GM12864 (cell line): Measurements from ENCODE around the gene FAM181B.

Source experiments
- DNase-seq: peaks from one replicate; pipeline ENCODE4 v3.0.0-alpha.2; 2011; ENCODE audit warnings: low read depth
- H3K4me3 ChIP-seq: 2 replicates; pipeline ENCODE4 v1.5.1; 2011; ENCODE audit warnings: mild to moderate bottlenecking, low read depth, low read length, control low read depth
- TF ChIP-seq, protein P1 (sequence below): IDR thresholded peaks from 2 replicates; pipeline ENCODE4 v1.5.1; 2011; ENCODE audit warnings: low read depth, mild to moderate bottlenecking, moderate library complexity, low read length, control low read depth, inconsistent platforms; ENCODE audit errors: missing control alignments

FAM181B gene

DNA sequence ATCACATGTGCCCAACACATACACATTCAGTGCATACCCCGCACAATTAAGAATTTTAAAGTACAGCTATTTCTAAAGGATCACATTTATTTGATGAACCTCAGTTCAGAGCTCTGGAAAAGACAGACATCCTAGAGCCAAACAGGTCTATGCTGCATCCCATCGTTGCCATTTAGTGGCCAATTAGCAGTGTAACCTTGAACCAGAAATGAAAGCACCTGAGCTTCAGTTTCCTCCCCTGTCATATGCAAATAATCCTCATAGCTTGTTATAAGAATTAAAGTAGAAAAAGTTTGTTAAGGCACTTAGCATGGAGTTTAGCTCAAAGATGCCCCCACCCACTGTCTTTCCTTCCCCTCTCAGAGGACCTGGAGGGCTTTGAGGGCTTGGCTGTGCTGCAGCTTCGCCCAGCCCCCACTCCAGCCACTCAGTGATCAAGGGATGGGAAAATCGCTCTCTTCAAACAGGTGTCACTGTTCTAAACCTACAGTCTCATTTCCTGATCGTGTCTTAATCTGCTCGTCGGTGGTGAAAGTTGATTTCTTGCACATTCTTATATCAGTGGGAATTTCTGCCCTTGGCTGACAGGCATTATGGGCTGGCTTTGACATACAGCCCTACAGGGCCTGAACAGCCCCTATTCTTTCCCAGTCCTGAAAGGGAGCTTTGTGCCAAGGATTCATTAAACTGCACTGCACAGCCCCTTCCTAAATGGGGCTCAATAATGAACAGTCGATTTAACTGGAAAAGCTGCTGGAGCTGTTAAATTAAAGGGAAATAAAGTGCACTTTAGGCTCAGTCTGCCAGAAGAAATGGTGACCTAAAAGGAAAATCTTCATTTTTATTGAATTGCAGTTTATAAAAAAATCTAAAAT, 23.3 kb upstream of the FAM181B start:
- TF ChIP-seq, protein P1, sequence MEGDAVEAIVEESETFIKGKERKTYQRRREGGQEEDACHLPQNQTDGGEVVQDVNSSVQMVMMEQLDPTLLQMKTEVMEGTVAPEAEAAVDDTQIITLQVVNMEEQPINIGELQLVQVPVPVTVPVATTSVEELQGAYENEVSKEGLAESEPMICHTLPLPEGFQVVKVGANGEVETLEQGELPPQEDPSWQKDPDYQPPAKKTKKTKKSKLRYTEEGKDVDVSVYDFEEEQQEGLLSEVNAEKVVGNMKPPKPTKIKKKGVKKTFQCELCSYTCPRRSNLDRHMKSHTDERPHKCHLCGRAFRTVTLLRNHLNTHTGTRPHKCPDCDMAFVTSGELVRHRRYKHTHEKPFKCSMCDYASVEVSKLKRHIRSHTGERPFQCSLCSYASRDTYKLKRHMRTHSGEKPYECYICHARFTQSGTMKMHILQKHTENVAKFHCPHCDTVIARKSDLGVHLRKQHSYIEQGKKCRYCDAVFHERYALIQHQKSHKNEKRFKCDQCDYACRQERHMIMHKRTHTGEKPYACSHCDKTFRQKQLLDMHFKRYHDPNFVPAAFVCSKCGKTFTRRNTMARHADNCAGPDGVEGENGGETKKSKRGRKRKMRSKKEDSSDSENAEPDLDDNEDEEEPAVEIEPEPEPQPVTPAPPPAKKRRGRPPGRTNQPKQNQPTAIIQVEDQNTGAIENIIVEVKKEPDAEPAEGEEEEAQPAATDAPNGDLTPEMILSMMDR = no peak
- H3K4me3 ChIP-seq = no peak overlapping the region
- no peak for DNase-seq

DNA sequence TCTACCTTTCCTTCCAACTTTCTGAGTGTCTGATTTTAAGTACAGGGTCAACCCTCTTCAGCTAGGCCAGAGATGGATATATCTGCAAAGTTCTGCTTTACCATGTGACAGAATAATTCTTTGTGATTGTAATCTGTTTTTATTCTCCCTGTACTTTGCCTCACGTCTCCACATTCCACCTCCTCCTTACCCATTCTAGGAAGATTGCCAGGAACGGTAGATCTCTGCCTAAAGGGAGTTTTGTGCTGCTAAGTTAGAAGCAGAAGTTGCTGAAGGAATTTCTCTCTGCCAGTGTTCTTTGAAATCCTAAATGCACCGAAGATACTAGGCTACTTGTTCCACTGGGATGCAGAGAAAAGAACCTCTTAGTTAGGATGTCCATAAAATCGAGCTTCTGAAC, 20.7 kb upstream of the FAM181B start:
- no peak overlapping the region for H3K4me3 ChIP-seq
- TF ChIP-seq, protein P1 = no peak
- DNase-seq = no peak

DNA sequence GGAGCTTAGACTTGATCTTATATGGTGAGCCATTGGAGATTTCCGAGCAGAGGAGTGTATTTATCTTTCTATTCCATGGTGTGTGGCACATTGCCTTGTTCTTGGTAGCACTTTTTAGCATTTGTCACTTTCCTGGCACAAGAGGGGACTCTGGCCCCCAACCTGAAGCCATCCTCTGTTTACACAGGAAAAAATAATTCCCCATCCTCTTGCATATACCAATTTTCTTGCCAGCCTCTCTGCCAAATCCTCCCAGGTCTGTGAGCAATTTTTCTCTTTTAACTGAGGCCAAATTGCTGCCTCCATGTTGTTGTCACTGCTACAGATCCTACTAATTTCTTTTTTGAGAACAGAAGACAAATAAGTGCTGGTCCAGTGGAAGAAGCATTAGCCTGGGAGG, 20.3 kb upstream of the FAM181B start:
- TF ChIP-seq, protein P1 = no peak
- DNase-seq = no peak
- H3K4me3 ChIP-seq = no peak overlapping the region

DNA sequence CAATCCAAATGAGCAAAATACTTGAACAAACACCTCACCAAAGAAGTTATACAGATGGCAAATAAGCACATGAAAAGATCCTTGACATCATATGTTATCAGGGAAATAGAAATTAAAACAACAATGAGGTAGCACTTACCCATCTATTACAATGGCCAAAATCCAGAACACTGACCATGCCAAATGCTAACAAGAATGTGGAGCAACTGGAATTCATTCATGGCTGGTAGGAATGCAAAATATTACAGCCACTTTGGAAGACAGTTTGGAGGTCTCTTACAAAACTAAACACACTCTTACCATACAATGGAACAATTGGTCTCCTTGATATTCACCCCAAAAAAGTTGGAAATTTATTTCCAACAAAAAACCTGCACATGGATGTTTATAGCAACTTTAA, 19.1 kb upstream of the FAM181B start:
- H3K4me3 ChIP-seq = no peak overlapping the region
- TF ChIP-seq, protein P1 = no peak
- DNase-seq = no peak

DNA sequence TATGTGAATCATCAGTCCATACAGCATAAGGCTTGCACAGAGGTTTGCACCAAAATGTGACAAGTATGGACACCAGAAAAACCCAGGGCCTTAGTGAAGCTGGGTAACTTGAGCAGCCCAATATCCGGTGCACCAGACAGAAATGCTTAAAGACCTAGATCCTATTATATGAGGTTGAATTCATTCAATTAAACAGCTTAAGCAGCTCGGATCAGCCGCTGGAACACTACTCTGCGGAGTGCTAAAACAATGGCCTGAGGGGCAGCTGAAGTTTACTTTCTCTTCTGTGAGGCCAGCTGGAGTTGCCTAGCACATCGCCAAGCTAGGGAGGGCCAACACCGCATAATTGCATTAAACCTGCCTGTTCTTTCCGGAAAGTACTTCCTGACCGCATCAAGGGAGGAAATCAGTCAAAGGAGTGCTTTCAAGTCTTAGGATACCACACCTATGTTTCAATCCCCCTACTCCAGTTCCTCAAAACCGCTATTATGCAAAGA, 17.0 kb upstream of the FAM181B start:
- TF ChIP-seq, protein P1 = no peak
- no peak overlapping the region for H3K4me3 ChIP-seq
- DNase-seq = peak; percentile 4

DNA sequence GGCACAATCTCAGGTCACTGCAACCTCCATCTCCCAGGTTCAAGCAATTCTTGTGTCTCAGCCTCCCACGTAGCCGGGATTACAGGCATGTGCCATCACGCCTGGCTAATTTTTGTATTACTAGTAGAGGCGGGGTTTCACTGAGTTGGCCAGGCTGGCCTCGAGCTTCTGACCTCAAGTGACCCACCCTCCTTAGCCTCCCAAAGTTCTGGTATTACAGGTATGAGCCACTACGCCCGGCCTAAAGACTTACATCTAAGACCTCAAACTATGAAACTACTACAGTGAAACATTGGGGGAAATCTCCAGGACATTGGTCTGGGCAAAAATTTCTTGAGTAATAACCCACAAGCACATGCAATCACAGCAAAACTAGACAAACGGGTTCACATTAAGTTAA, 13.8 kb upstream of the FAM181B start:
- no peak for DNase-seq
- TF ChIP-seq, protein P1 = no peak
- no peak overlapping the region for H3K4me3 ChIP-seq

DNA sequence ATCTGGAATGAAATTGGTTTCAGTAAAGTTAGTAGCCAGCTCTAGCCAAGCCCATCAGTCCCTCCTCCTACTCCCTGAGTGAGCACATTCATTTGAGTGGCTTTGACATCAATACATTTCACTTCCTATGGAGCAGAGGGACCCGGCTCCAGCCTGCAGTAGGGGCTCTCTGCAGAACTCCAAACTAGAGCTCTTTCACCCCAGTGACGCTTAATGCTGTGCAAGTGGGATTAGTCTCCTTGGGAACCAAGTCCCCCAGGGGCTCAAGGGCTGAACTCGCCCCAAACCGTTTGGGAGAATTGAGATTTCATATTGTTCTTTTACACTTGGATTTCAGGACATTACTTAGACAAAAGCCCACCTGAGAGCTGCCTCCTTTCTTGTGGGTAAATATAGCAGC, 4.4 kb upstream of the FAM181B start:
- TF ChIP-seq, protein P1 = no peak
- no peak for DNase-seq
- no peak overlapping the region for H3K4me3 ChIP-seq
